GM21515 (cell line): ENCODE results near the gene SPATC1L.

Experiments
- ATAC-seq: cut with Tn5 transposase; IDR thresholded peaks from one replicate; pipeline ENCODE4 v1.9.1; 2021; ENCODE audit not compliant: unreplicated experiment

The SPATC1L gene

DNA sequence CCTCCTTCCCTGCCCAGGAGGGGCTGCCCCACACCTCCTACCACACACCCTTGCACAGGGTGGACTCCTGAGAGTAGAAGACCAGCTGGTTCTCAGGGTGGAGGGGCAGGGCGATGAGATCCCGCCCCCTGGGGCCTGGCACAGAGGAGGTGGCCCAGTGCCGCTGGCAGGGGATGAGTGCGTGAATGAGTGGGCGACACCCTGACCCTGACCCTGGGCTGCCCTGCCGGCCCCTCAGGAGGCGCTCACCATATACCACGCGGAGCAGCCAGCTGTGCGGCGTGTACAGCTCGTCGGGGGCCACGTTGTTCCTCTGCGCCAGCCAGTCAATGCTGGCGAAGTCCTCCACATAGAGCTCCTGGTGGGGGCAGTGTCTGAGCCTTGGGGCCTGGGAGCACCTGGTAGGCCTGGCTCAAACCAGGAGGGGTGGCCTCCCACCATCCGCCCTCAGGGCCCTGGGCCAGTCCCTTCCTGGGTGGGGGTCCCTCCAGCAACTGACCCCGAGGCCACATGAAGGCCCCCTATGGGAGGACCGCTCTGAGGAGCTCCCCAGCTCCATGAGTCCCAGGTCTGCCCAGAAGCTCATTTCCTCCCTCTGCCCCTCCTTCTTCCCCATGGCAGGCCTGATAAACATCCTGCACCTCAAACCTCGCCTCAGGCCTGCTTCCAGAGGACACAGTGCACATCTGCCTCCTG is 31.3 kb upstream of the SPATC1L start:
- ATAC-seq: no peak

DNA sequence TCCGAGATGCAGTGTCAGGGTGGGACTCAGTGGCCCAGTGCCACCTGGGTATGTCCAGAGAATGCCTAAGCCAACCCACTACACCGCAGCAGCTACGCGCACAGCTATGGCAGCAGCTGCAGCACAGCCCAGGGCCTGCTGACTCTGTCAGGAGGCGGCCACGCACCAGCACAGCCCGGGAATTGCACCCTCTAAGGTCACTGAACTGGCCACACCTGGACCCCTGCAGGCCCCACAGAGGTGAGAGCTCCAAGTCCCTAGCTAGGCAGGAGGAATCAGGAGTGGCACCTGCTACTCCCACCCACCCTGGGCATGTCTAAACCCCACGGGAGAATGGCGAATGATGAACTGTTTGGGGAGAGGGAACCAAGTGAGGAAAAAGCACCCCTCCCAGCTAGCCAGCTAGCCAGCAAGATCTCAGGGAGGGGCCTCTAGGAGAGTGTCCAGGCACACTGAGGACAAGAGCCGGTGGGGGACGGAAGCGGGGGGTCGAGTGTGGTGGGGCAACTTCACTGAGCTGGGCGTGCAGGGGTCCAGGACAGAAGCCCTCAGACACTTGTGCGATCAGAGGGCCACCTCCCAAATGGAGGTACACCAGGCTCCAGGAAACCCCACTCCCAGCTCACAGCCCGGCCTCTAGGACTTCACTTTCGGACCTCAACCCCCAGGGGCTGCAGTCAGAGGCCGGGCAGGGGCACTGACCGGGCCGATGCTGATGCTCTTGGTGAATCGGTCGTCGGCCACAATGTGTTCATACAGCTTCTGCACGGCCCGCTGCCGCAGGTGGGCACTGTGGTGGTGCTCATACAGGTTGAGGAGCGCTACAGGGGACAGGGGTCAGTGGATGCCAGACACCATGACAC is 30.4 kb upstream of the SPATC1L start:
- no peak for ATAC-seq

DNA sequence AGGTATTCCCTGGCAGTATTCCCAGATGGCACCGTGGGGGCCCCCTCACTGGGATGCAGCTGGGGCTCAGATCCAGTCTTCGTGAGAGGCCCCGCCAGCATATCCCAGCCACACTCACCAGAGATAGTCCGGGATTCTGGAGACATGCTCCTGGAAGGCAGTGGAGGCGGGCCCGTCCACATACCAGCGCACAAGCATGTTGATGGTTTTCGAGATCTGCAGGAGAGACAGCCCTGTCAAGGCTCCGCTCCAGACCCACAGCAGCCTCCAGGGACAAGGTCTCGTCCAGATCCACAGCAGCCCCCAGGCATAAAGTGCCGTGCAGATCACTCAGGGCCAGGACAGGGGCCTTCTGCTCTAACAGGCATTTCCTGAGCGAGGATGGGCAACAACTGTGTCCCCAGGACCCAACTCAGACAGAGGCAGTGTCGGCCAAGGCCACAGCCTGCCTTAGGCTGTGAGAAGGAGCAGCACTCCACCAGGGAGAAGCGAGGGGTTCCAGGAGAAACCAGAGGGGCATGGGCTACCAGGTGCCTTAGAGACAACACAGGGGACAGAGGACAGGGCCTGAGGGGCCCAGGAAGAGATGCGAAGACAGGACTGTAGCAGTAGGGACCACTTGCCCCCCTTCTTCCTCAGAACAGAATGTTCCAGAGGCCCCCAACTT is 29.5 kb upstream of the SPATC1L start:
- ATAC-seq: no peak

DNA sequence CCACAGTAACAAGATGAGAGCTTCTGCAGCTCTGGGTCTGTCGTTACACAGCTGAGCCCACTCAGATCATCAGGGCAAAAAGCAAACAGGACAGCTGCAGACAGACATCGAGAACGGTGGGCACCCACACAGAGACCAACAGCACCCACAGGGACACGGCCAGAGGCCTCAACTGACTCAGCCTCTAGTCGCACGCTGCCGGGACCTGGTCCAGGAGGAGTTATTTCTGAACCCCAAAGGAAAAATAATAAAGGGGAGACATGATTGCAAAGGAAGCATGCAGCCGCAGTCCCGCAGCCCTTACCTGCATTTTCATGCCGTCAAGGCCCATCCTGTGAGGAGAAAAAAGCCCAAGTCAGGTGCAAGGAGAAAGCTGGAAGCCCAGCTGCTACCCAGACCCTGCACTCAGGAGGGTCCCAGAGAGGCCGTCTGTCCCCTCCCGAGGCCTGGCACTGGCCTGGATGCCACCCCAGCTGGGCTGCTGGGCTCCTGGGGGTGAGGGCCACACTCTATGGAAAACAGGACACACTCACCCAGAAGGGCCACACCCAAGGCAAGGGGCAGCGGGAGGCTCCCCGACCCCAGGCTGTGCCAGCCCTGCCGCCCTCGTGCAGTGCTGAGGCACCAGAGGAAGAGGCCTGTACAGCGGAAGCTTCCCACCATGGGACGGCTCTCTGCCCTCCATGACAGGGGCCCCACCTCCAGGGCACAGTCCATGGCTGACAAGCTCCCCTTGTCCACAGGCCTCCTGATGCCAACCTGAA is 28.6 kb upstream of the SPATC1L start:
- ATAC-seq: no peak

DNA sequence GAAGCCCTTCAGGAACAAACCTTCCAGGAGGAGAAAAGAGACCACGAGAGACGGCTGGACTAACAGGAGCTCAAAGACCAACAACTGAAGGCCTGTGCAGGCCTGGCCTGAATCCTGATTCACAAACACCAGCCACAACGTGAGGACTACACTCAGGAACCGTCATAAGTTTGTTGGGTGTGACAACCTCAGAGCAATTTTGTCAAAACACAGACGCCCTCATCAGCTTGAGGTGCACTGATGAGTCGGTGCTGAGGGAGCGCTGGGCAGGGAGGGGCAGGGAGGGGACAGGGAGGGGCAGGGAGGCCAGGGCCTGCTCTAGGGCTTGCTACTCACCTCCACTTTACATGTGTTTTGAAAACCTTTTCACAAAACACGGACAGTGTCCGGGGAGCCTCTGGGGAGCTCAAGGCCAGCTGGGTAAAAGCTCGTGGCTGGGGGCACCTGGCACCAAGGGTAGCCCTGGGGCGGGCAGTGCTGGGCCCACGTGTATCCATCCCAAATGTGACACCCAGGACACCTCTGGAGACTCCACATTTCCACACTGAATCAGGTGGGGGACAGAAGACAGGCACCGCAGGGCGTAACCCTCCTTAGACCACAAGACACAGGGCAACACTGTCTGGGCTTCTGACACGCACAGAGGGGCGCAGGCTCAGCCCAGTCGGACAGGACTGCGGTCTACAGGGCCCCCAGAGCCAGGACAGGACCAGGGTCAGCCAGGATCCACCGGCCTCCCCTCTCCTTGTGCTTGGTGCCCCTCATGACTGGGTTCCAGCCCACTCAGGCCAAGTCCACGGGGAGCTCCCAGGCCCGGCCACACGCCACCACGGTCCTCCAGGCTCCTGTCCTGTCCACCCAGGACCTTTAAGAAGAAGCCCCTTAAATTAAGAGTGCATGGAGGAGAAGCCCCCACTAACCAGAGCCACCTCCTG is 27.8 kb upstream of the SPATC1L start:
- no peak for ATAC-seq

DNA sequence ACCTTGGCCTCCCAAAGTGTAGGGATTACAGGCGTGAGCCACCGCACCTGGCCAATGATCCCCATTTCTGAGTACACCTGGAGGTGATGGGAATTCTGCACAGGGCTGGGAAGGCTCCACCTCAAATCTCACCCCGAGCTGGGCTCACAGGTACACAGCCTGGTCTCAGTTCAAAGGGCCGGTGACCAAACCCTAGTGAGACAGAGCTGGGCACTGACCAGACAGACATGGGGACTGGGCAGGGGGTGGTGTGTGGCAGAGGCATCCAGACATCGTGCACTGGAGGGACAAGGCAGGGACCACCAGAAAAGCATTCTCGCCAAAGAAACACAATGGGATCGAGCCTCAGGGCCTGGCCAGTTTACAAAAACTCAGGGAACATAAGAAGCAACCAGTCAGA is 27.1 kb upstream of the SPATC1L start:
- ATAC-seq: no peak

DNA sequence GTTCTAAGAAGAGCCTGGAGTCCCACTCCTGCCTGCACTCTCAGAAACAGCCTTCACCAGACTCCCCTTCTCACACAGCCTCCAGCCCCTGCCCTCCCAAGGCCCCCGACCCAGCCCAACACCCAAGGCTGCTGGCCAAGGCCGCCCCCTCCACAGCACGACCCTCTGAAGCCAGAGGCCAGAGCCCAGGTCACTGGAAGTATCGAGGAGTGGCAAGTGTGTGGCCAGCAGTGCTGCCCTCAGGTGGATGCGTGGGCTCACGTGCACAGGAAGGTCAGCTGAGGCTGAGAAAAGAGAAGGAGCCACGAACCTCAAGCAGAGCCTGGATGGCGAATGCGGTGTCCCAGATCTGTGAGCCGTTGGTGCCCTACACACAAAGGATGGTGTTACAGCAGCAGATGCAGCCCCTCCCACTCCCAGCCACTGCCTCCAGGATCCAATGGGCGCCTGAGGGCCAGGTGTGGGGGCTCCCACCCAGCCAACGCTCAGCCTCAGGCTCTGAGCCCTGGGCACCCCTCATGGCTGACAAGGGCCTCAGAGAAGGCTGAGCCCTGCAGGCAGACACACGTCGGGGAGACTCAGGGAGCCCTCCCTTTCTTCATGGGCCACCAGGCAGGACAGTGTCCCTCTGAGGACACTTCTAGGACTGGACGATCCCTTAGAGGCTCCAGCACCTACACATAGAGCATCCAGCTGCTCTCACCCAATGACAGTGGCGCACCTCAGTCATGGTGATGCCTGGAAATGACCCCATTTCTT is 26.3 kb upstream of the SPATC1L start:
- ATAC-seq: no peak

DNA sequence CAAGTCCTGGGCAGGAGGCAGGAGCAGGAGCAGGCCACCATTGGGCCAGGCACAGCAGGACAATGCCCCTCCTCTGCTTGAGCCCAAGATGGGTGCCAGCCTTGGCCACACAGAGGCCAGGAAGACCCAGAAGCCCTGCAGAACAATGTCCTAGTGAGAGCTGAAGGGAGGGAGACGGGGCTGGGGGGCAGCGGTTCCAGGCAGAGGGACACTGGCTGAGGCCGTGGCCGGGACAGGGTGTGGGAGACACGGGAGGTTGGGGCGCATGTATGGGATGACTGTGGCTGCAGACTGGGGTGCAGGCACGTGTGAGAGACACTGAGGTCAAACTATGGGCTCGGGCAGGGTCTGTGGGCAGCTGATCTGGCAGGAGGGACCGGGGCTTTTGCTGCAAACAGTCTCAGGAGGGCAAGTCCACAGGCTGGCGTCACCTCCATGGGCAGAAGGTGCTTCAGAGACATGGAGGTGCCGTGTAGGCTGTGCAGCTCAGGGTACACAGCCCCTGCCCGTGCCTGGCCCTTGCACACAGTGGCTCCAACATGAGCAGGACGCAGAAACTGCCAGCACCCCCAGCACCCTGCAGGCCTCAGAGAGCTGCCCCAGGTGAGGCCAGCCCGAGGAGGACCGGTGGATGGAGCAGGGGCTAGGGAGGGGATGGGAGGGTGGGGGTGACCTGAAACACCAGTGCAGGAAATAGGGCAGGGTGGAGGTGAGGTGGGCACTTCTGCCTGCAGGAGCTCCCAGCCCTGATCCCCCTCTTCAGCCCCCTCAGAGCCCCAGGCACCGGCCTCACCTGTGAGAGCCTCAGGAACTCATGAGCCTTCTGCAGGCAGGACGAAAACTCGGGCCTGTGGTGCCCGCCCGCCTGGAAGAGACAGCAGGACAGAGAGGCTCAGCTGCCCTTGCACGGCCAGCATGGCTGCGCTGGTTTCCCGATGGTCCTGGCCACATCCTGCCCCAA is 24.8 kb upstream of the SPATC1L start:
- no peak for ATAC-seq

DNA sequence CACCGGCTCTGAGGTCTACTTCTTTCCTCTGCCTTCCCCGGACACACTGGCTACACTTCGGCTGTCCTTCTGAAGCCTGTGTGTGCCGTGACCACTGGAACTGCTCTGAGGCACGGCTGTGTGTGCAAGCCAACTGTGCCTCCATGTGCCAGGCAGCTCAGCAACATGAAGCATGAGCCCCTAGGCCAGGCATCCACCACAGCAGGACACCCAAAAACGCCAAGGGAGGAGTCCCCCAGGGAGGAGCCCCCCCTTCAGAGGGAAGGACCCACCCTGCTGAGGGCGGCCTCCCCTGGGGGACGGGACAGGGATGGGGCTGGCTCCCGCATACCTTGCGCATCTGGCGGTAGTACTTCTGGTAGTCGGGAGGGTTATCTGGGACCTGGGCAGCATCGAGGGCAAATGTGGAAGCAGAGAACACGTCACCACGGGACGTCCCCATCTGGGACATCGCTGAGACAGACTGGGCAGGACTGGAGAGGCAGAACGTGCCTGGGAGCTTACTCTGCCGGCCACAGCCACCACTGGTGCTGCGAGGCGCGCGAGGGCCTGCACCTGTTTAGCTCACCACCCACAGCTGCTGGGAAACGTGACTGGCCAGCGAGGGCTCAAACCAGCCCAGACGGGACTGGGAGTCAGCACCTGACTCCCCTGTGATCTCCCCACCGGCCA is 23.8 kb upstream of the SPATC1L start:
- no peak for ATAC-seq

DNA sequence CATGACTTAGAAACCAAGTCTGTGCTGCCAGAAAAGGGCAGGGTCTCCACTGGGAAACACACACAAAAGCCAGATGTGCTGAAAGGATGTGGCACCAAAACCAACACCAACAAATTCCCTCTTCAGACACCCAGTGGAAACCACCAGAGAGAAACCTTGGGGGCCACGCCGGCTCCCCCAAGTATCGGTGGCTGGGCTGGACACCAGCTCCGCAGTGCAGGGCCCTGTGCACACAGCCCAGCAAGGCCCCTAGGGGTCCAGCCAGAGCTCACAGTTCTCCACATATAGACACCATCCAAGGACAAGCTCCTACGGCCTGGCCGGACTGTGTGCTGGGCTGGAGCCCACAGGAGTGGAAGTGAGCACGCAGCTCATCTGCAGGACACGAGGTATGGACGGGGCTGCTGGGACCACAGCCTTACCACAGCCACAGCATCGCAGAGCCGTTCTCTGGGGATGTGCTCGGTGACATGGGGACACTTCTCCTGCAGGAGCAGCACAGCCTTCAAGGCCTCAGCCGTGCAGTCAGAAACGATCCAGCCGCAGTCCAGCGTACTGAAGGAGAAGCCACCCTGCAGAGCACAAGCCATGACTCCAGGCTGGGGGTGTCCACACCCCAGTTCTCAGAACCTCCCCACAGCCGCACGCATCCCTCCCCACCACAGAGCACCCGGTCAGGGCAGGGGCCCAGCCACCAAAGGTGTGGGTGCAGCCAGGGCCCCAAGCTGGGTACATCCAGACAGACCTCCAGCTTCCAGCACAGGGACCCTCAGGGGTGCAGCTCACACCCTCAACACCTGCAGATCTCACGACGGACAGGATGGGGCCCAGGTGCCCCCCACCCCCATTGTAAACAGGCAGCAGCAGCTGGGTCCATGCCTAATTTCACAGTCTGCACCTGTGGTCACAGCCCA is 23.0 kb upstream of the SPATC1L start:
- ATAC-seq: no peak

DNA sequence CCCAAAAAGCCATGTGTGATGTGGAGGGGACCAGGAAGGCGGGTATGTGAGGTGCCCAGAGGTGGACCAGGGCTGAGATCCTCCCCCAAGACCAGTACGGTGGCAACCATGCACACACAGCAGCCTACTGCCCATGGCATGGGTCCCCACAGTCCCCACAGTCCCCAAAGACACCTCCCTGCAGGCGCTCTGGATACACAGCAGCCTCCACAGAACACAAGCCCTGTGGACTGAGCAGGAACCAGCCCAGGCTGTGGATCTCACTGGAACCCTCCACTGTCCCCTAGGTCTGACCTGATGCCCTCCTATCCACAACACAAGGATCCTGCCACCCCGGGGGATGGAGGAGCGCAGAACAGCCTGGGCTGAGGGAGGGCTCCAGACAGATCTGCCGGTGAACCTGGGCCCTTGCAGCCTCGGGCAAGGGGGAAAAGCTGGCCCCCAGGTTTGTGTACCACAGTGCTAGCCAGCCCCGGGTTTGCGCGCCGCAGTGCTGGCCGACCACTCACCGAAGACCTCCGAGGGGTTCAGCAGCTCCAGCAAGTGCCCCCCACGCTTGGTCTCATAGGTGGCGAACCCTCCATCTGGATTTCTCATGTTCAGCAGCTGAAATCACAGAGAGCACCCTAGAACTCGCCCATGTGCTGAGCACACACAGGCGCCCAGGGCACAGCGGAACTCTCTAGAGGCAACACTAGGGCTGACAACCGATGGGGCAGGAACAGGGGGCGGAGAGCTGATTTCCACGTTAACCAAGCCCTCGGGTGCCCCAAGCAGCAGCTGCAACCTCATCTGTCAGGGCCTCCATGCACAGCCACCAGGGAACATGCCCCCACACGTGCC is 22.1 kb upstream of the SPATC1L start:
- ATAC-seq: no peak

DNA sequence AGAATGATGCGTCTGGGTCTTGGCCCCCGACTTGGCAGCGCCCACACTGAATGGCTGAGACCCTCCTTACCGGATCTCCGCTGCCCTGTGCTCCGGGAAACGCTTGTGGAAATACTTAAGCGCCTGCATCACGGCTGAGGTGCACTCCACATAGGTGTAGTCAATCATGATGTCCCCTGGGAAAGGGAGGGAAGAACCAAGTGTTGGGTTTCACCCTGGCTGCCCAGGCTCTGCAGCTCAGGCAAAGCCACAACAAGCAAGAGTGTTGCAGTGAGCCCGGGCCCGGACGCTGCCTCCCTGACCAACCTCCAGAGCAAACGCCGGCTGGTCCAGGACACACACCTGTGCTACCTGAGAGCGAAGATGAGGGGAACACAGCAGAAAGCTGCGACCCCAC is 21.5 kb upstream of the SPATC1L start:
- no peak for ATAC-seq

DNA sequence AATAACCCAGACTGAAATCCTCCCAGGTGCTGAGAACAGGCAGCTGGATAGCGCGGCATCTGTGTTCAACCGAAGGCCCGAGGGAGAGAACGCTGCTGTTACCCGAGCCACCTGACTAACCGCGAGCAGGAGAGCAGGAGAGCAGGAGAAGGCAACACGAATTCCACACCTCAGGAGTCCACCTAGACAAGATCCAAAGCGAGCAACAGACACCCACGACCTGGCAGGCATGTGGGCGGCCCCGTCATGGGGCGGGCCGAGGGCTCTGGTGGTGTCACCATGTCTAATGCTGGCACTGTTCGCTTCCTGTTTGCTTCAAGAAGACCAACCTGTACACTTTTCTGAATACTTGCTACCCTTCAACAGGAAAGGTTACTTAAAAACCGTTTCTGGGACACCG is 20.9 kb upstream of the SPATC1L start:
- ATAC-seq: no peak

DNA sequence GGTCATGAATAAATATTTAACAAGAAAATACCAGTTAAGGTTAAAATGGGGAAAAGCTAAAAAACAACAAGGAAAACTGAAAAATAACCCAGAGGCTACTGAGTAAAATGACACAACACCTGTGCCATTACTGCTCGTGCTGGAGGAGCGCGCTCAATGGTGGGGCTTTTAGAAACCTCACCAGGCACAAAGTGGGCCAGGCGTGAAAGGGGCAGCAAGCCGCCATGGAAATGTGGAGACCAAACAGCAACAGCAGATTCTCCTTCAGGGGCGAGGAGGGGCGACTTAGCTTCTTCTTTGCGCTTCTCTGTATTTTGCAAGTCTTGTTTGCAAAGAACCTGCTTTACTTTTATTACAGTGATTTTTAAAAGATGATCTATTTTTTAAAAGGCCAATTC is 18.9 kb upstream of the SPATC1L start:
- ATAC-seq: no peak

DNA sequence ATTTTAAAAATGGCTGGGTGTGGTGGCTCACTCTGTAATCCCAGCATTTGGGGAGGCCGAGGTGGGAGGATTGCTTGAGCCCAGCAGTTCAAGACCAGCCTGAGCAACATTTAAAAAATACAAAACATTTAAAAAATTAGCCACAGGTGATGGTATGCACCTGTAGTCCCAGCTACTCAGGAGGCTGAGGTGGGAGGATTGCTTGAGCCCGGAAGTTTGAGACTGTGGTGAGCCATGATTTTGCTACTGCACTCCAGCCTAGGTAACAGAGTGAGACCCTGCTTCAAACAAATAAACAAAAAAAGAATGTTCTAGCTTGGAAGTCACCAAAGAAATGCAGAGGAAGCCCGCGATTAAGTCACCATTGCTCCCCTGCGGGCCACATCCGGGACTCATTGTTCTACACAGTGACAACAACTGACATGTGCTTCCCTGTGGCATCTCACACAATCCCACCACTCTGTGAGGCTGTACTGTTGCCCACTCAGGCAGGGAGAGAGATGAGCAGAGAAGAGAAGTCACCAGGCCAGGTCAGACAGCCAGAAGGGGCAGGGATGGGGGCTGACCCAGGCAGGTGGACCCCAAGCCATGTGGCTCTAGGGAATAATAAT is 18.4 kb upstream of the SPATC1L start:
- ATAC-seq: no peak
